ENCODE measurements around the gene AVPR2.

Gene AVPR2

DNA sequence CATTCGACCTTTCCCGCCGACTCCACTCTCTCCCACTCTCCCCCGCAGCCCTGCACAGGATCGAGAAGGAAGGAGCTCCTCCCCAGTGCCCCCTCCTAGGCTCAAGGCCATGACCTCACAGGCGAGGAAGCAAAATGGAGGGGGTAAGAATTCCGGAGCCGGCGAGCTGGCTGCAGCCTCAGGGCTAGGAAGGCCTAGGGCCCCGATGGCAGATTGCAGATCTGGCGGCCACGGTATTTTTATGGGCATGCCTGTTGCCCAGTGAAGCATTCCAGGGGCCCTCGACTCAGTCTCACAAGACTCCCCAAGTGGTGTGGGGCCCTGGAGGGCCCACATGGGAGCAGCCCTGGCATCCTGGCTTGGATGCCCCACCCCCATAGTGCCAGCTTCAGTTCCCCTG lies 17.6 kb upstream of the AVPR2 start:
- no peak for DNase-seq

GRCh38 chrX:153887385-153887784 lies 17.1 kb upstream of the AVPR2 start:
- no peak for DNase-seq

DNA sequence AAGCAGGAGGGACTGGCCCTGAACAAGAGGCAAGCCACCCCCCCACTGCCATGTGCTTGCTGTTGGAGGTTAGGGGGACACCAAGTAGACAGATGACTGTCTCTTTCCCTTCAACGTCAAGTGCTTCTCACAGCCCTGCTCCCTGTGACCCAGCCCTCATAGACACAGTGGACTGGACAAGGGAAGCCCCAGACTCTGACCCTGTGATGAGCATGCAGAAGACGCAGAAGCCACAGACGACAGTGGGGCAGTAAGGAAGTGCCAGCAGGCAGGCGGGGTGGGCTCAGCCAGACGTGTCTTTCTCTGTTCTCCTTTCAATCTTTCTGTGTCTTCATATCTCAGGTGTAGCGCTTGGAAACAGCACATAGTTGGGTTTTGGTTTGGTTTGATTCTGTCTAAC lies 16.1 kb upstream of the AVPR2 start:
- peak in 1 of 2 donors; percentile 27 for DNase-seq

- DNase-seq = no peak
These were observed 15.3 kb upstream of the AVPR2 start for GRCh38 chrX:153889123-153889522.

DNA sequence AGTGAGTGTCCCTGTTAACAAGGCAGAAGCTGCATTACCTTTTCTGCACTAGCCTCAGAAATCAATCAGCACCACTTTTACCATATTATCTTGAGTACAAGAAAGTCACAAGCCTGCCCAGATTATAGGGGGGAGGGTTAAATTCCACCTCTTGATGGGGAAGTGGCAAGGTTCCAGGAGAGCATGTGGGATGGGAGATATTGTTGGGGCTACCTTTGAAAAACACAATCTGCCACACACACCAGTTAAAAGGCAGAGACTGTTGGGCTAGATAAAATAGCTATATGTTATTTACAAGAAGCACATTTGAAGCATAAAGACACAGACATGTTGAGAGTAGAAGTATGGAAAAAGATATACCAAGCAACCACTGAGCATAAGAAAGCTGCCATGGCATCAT lies 6.6 kb upstream of the AVPR2 start:
- DNase-seq = no peak

DNA sequence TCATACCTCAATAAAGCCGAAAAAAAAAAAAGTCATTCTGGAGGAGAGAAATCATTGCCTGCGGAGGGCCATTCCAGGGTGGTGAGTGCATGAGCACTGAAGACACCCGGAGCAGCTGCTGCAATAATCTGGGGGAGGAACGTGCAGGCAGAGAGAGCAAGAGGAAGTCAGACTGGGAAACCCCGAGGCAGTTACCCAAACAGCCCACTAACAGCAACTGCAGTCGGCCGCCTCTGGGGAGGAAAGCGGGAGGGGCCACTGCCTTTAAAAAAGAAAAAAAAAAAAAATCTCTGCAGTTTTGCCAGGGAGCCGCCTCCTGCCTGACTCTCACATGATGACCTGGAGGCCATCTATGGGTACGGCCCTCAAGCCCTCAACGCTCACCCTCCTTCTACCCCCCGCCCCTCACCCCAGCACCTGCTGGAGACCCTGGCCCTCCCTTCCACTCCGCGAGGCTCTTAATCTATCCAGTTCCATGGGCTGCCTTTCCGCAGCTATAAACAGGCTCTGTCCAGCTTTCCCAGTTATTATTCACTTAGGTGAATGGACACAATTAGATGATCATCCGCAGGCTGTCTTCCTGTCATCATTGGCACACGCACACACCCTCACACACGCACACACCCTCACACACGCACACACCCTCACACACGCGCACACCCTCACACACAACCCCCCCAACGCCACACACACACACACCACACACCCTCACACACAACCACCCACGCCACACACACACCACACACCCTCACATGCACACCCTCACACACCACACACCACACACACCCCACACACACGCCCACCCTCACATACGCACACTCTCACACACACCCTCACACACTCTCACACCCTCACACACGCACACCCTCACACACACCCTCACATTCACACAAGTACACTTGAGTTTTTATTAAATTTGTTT lies 3.4 kb upstream of the AVPR2 start:
- peak; percentile 68 to 80 for DNase-seq

DNA sequence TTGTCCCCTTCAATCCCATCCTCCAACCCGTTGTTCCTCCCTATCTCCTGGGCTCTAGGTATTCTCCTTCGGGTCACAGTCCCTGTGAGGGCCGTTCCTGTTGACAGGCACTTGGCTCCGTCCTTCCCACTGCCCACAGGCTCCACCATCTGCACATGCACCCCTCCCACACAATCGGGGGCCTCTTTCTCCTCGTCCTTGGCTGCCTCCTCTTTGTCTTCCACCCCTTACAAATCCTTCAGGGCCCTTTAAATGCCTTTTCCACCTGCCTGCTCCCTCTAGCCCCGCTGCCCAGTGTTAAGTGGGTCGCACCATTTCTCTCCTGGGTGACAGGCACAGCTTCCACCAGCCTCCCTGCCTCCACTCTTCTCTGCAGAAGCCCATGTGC lies 2.7 kb upstream of the AVPR2 start:
- no peak for DNase-seq

GRCh38 chrX:153902385-153902784 lies 2.1 kb upstream of the AVPR2 start:
- DNase-seq = no peak

GRCh38 chrX:153903238-153903980 lies 1.1 kb upstream of the AVPR2 start:
- no peak for DNase-seq

GRCh38 chrX:153905481-153906095 lies 1.1 kb downstream of the AVPR2 start:
- no peak for DNase-seq

- DNase-seq = peak in 1 of 2 donors; percentile 47
These were observed 1.8 kb downstream of the AVPR2 start for GRCh38 chrX:153906126-153906917.

DNA sequence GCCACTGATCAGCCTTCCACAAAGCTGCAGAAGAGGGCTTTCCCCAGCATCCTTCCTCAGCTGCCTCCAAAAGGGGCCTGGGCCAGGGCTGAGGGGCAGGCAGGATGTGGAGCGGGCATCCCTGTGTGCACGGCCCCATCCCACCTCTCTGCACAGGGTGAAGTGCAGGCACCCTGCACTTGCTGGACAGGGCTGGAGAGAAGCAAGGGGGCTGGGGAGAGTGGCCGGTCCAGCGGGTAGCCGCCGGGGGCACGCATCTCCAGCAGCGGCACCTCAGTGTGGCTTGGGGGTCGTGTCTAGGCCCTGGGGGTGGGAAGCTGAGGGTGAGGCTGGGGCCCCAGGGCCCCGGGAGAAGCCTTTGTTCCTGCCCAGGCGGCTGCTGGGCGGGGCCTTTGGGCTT lies 3.0 kb downstream of the AVPR2 start:
- no peak for DNase-seq

GRCh38 chrX:153908219-153908860 lies 3.9 kb downstream of the AVPR2 start:
- no peak for DNase-seq

DNA sequence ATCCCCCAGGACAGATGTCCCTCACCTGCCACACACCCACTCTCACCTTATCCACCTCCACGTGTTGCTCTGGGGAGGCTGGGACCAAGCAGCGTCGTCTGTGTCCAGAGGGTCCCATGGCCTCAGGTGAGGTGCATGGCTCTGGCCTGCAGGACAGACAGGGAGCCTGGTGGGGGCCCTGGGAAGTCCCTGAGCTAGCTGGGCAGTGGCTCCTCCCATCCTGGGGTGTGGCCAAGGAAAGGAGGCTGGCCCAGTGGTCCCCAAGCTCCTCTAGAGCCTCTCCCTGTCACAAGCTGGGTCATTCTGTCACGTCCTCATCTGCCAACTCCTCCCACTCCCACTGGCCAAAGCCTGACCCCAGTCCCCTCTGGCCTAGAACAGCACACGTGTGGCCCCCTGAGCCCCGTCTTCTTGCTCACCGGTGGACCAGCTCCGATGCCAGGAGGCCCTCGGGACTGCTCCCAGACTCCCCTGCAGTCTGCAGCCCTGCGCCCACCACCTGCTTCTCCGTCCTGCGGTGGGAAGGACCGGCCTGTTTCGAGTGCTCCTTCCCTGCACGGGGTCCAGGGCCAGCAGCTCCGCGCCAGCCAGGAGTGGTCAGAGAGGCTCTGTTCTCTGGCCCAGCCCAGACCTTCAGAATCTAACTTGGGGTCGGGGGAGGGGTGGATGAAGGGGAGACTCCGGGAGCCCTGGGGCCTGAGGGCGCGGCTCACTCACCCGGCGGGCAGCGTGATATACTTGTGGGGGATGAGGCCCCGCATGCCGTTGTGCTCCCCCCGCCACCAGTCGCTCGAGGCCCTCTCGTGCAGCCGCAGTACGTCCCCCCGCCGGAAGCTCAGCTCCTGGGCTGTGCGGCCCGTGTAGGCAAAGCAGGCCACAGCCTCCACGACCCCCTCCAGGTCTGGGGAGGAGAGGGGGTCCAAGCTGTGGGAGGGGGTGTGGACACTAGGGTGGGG lies 4.8 kb downstream of the AVPR2 start:
- no peak for DNase-seq

DNA sequence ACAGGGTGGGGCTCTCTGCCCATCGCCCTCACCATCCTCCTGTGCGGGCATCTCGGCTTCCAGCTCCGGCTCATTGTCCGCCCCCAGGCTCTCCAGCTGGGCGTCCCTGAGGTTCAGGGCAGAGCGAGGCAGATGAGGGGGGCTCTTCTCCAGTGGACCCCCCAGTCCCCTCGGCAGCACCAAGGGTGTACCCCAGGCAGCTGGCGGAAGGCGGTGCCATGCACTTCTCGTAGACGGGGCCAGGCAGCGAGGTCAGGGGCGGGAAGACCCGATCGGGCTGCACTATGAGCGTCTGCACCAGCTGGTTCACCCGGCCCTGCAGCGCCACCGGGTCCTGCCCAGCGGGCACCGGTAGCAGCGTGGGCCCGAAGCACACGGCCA lies 5.5 kb downstream of the AVPR2 start:
- DNase-seq = no peak

GRCh38 chrX:153910446-153910845 lies 6.0 kb downstream of the AVPR2 start:
- DNase-seq = no peak

GRCh38 chrX:153911798-153912197 lies 7.3 kb downstream of the AVPR2 start:
- DNase-seq = no peak

DNA sequence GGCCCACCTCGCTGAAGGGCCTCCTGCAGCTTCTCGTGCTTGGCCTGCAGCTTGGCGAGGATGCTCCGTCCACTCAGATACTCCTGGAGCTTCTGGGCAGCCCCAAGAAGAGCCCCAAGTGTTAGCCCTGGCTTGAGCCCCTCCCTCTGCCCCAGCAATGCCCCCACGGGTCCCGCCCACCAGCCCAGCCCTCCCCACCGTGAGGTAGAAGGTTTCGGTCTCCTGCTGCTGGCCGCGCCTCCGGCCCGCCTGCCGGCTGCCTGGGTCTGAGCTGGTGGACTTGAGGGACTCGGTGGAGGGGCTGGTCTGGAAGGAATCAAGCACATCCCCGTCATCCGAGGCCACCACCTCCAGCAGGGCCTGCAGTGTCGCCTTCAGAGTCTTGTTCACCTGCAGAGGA lies 8.7 kb downstream of the AVPR2 start:
- DNase-seq = no peak

- DNase-seq = no peak
These were observed 9.2 kb downstream of the AVPR2 start for GRCh38 chrX:153913701-153914100.

GRCh38 chrX:153917869-153918268 lies 13.4 kb downstream of the AVPR2 start:
- no peak for DNase-seq

DNA sequence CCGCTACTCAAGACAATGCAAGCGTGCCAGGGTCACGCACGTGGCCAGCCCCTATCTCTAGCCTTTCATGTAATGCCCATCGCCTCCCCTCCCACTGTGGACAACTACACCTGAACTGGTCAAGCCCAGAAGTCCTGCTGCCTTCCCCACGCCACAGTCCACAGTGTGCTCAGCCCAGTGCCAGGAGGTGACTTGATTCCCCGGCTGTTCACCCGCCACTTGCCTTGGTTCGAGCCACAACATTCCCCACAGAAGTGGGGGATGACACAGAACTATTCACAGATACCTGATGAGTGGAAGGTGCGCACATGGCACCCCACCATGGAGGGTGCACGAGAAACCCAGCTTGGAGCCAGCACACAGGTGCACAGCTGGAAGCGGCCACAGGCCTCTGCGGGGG lies 14.8 kb downstream of the AVPR2 start:
- DNase-seq = no peak

All from CD4-positive, alpha-beta T cell treated with Interleukin-1 beta for 1 hour (primary cell).